SH-SY5Y (cell line): Measurements from ENCODE around the gene CSF2.

ENCODE experiments used
- GATA2 ChIP-seq: IDR thresholded peaks from 2 replicates; pipeline ENCODE4 v1.6.1; 2011; ENCODE audit warnings: mild to moderate bottlenecking, low read depth, low read length
- GATA3 ChIP-seq: IDR thresholded peaks from 2 replicates; pipeline ENCODE4 v1.6.1; 2011; ENCODE audit warnings: low read depth, mild to moderate bottlenecking, low read length, moderate library complexity

GRCh38 chr5:132096904-132097303, 23.3 kb downstream of the CSF2 start:
- TF ChIP-seq GATA2, result no peak
- no peak for TF ChIP-seq GATA3
